Measurements from ENCODE around the gene S100A9.

DNA sequence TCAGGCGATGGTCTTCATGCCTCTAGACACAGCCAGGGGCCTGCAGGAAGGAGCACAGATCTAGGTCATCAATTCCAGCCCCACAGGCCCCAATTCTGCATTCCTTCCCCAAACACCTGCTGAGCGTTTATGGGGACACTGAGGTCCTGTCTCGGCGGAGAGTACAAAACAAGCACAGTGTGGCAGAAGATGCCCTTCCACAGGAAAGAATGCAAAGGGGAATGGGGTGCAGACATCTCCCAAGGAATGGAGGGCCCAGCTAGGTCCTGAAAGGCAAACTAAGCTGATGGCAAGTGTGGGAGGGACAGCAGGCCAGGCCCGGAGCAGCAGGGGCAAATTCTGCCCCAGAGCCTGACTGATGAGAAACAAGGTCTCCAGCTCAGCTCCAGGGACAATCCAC is 36.7 kb downstream of the S100A9 start:
- TF ChIP-seq POLR2A (IDR thresholded peaks at IDR 0.05), result no peak
- no peak for TF ChIP-seq CTCF (IDR thresholded peaks at IDR 0.05)
- no peak for TF ChIP-seq EP300 (IDR thresholded peaks at IDR 0.05)

Measured in ovary (tissue), 3 donors.